ENCODE data around the gene IL3RA. TPM values are rescaled to one million over a fixed set of nuclear protein-coding genes. Genes with fewer than 3 reads are reported as not detected.
"Not testable (repeated sequence)": the region's sequence is repeated elsewhere in the genome, so short reads cannot be mapped to it uniquely, and the experiment has no call there.

Gene IL3RA
- total RNA-seq, result 1 to 10 TPM; 1.5 to 7.5 TPM

GRCh38 chrX:1336331-1336943 is at the start of gene IL3RA:
IL3RA (plus strand) TSS chrX:1336785; CDS start chrX:1341766, 4,981 bp downstream.
- peaks cover 16% of the 10 kb centered on the region for H3K27me3 Mint-ChIP-seq (ENCODE audit: low read depth)
- H3K9me3 Mint-ChIP-seq, result peaks cover 0 to 5% of the 10 kb centered on the region in 2 donors
- ATAC-seq (replicated peaks in 1 of 2) (peak; percentile 20 to 52), DNase-seq (no peak)
- peak within 1 kb of the TSS; percentile 74 for H3K27ac Mint-ChIP-seq
- H3K4me3 Mint-ChIP-seq, result peak within 1 kb of the TSS; percentile 80 to 92
- peaks cover 36% of the 10 kb centered on the region for H3K4me1 Mint-ChIP-seq (ENCODE audit: low read depth)
- peaks cover 13 to 15% of the 10 kb centered on the region in 2 donors for H3K36me3 Mint-ChIP-seq (ENCODE audit: insufficient read depth in 2 of 2)

GRCh38 chrX:1289535-1289934 is 47.0 kb upstream of the IL3RA start:
- peak overlapping the region; percentile 61 for H3K27ac Mint-ChIP-seq

GRCh38 chrX:1291110-1291740 is 45.4 kb upstream of the IL3RA start:
- H3K36me3 Mint-ChIP-seq (ENCODE audit: insufficient read depth in 2 of 2), result peaks cover 6 to 7% of the 10 kb centered on the region in 2 donors
- ATAC-seq (replicated peaks in 1 of 2) (no peak), DNase-seq (no peak)

More at GRCh38 chrX:1289535-1289934, 47.0 kb upstream of the IL3RA start:
- H3K36me3 Mint-ChIP-seq (ENCODE audit: insufficient read depth in 2 of 2), result peaks cover 6 to 7% of the 10 kb centered on the region in 2 donors
- DNase-seq, result no peak
- ATAC-seq (replicated peaks in 1 of 2), result no peak
- H3K9me3 Mint-ChIP-seq, result peaks cover 10 to 11% of the 10 kb centered on the region in 2 donors
- H3K4me3 Mint-ChIP-seq, result no peak overlapping the region
- H3K27me3 Mint-ChIP-seq (ENCODE audit: low read depth), result peaks cover 13% of the 10 kb centered on the region
- H3K4me1 Mint-ChIP-seq (ENCODE audit: low read depth), result no peaks in the 10 kb centered on the region

GRCh38 chrX:1292575-1293290 is 43.9 kb upstream of the IL3RA start:
- DNase-seq (no peak), ATAC-seq (replicated peaks in 1 of 2) (no peak)
- Mint-ChIP-seq H3K27ac (no peak overlapping the region), H3K27me3 (ENCODE audit: low read depth) (peaks cover 8% of the 10 kb centered on the region), H3K4me1 (ENCODE audit: low read depth) (no peaks in the 10 kb centered on the region), H3K4me3 (peak overlapping the region in 1 of 2 donors; percentile 11), H3K9me3 (peaks cover 11 to 12% of the 10 kb centered on the region in 2 donors), H3K36me3 (ENCODE audit: insufficient read depth in 2 of 2) (peaks cover 6 to 7% of the 10 kb centered on the region in 2 donors)

More at GRCh38 chrX:1291110-1291740, 45.4 kb upstream of the IL3RA start:
- Mint-ChIP-seq H3K9me3 (peaks cover 11 to 12% of the 10 kb centered on the region in 2 donors), H3K27me3 (ENCODE audit: low read depth) (peaks cover 13% of the 10 kb centered on the region), H3K4me3 (no peak overlapping the region), H3K27ac (no peak overlapping the region), H3K4me1 (ENCODE audit: low read depth) (no peaks in the 10 kb centered on the region)

- H3K4me3 Mint-ChIP-seq, result no peak overlapping the region
- no peak overlapping the region for H3K27ac Mint-ChIP-seq
- peaks cover 8% of the 10 kb centered on the region for H3K27me3 Mint-ChIP-seq (ENCODE audit: low read depth)
- H3K4me1 Mint-ChIP-seq (ENCODE audit: low read depth), result no peaks in the 10 kb centered on the region
- DNase-seq, result no peak
- peaks cover 8 to 9% of the 10 kb centered on the region in 2 donors for H3K9me3 Mint-ChIP-seq
- H3K36me3 Mint-ChIP-seq (ENCODE audit: insufficient read depth in 2 of 2), result peaks cover 3% of the 10 kb centered on the region in 2 donors
- ATAC-seq (replicated peaks in 1 of 2), result no peak
Observed at GRCh38 chrX:1294301-1295067, 42.1 kb upstream of the IL3RA start.

GRCh38 chrX:1295550-1295949 is 41.0 kb upstream of the IL3RA start:
- Mint-ChIP-seq H3K9me3 (peaks cover 2% of the 10 kb centered on the region in 2 donors), H3K4me1 (ENCODE audit: low read depth) (no peaks in the 10 kb centered on the region), H3K27me3 (ENCODE audit: low read depth) (peaks cover 8% of the 10 kb centered on the region), H3K4me3 (no peak overlapping the region), H3K36me3 (ENCODE audit: insufficient read depth in 2 of 2) (no peaks in the 10 kb centered on the region), H3K27ac (no peak overlapping the region)
- DNase-seq (no peak), ATAC-seq (replicated peaks in 1 of 2) (no peak)

- not testable (repeated sequence) for H3K27ac Mint-ChIP-seq; DNase-seq; H3K4me3 Mint-ChIP-seq; H3K4me1 Mint-ChIP-seq (ENCODE audit: low read depth); H3K36me3 Mint-ChIP-seq (ENCODE audit: insufficient read depth in 2 of 2); H3K9me3 Mint-ChIP-seq; ATAC-seq (replicated peaks in 1 of 2); H3K27me3 Mint-ChIP-seq (ENCODE audit: low read depth)
Observed at GRCh38 chrX:1297591-1297990, 39.0 kb upstream of the IL3RA start.

- H3K4me3 Mint-ChIP-seq, result no peak overlapping the region
Observed at GRCh38 chrX:1300449-1300848, 36.1 kb upstream of the IL3RA start.

GRCh38 chrX:1305411-1305810 is 31.2 kb upstream of the IL3RA start:
- Mint-ChIP-seq H3K9me3 (peaks cover 2 to 6% of the 10 kb centered on the region in 2 donors), H3K4me1 (ENCODE audit: low read depth) (no peaks in the 10 kb centered on the region), H3K27ac (no peak overlapping the region), H3K27me3 (ENCODE audit: low read depth) (no peaks in the 10 kb centered on the region), H3K36me3 (ENCODE audit: insufficient read depth in 2 of 2) (peaks cover 2 to 8% of the 10 kb centered on the region in 2 donors), H3K4me3 (no peak overlapping the region)
- DNase-seq (no peak), ATAC-seq (replicated peaks in 1 of 2) (no peak)

More at GRCh38 chrX:1300449-1300848, 36.1 kb upstream of the IL3RA start:
- Mint-ChIP-seq H3K27me3 (ENCODE audit: low read depth) (no peaks in the 10 kb centered on the region), H3K36me3 (ENCODE audit: insufficient read depth in 2 of 2) (no peaks in the 10 kb centered on the region), H3K9me3 (peaks cover 0 to 2% of the 10 kb centered on the region in 2 donors), H3K27ac (no peak overlapping the region), H3K4me1 (ENCODE audit: low read depth) (no peaks in the 10 kb centered on the region)
- DNase-seq (no peak), ATAC-seq (replicated peaks in 1 of 2) (no peak)

GRCh38 chrX:1306909-1307625 is 29.5 kb upstream of the IL3RA start:
- Mint-ChIP-seq H3K4me1 (ENCODE audit: low read depth) (no peaks in the 10 kb centered on the region), H3K4me3 (no peak overlapping the region), H3K27me3 (ENCODE audit: low read depth) (no peaks in the 10 kb centered on the region), H3K36me3 (ENCODE audit: insufficient read depth in 2 of 2) (peaks cover 2 to 8% of the 10 kb centered on the region in 2 donors), H3K27ac (no peak overlapping the region), H3K9me3 (peaks cover 2 to 6% of the 10 kb centered on the region in 2 donors)
- DNase-seq (no peak), ATAC-seq (replicated peaks in 1 of 2) (no peak)

- Mint-ChIP-seq H3K4me1 (ENCODE audit: low read depth) (no peaks in the 10 kb centered on the region), H3K9me3 (peaks cover 2 to 6% of the 10 kb centered on the region in 2 donors), H3K27me3 (ENCODE audit: low read depth) (no peaks in the 10 kb centered on the region), H3K27ac (no peak overlapping the region), H3K36me3 (ENCODE audit: insufficient read depth in 2 of 2) (peaks cover 2 to 8% of the 10 kb centered on the region in 2 donors), H3K4me3 (no peak overlapping the region)
- DNase-seq (no peak), ATAC-seq (replicated peaks in 1 of 2) (no peak)
Observed at GRCh38 chrX:1307626-1308340, 28.8 kb upstream of the IL3RA start.

- Mint-ChIP-seq H3K27me3 (ENCODE audit: low read depth) (no peaks in the 10 kb centered on the region), H3K4me3 (no peak overlapping the region), H3K4me1 (ENCODE audit: low read depth) (no peaks in the 10 kb centered on the region), H3K9me3 (peaks cover 2 to 6% of the 10 kb centered on the region in 2 donors), H3K36me3 (ENCODE audit: insufficient read depth in 2 of 2) (peaks cover 2 to 8% of the 10 kb centered on the region in 2 donors), H3K27ac (no peak overlapping the region)
- no peak for DNase-seq
- no peak for ATAC-seq (replicated peaks in 1 of 2)
Observed at GRCh38 chrX:1308476-1308875, 28.1 kb upstream of the IL3RA start.

Measured in activated T-cell treated with anti-CD3 and anti-CD28 coated beads, Interleukin-2, amount 50 U/mL, for 72 hours (primary cell).